ENCODE data around the gene TIGD3.

- TF ChIP-seq CTCF (conservative IDR thresholded peaks at IDR 0.05 in 1 of 2, IDR thresholded peaks at IDR 0.05 in 1 of 2; ENCODE audit: low read depth in 1 of 2, low read length in 2 of 2), result no peak
- no peak for TF ChIP-seq EZH2 (IDR thresholded peaks at IDR 0.05; ENCODE audit: low read length, missing control alignments)
Measured at GRCh38 chr11:65399249-65399648, 44.7 kb downstream of the TIGD3 start.
